ENCODE measurements around the gene CYP11A1.

The CYP11A1 gene

GRCh38 chr15:74293021-74293810 lies 74.2 kb downstream of the CYP11A1 start:
- H2AFZ ChIP-seq (ENCODE audit: low read depth, low read length) = no peak overlapping the region
- H3K4me3 ChIP-seq (ENCODE audit: low read length) = no peak overlapping the region
- no peaks in the 10 kb centered on the region for H3K4me1 ChIP-seq (ENCODE audit: insufficient read depth, low read length)
- H3K9me3 ChIP-seq (ENCODE audit: low read length) = no peaks in the 10 kb centered on the region
- H3K27me3 ChIP-seq (ENCODE audit: insufficient read depth, low read length) = peaks cover 3% of the 10 kb centered on the region
- H3K36me3 ChIP-seq (ENCODE audit: insufficient read depth, low read length) = no peaks in the 10 kb centered on the region

DNA sequence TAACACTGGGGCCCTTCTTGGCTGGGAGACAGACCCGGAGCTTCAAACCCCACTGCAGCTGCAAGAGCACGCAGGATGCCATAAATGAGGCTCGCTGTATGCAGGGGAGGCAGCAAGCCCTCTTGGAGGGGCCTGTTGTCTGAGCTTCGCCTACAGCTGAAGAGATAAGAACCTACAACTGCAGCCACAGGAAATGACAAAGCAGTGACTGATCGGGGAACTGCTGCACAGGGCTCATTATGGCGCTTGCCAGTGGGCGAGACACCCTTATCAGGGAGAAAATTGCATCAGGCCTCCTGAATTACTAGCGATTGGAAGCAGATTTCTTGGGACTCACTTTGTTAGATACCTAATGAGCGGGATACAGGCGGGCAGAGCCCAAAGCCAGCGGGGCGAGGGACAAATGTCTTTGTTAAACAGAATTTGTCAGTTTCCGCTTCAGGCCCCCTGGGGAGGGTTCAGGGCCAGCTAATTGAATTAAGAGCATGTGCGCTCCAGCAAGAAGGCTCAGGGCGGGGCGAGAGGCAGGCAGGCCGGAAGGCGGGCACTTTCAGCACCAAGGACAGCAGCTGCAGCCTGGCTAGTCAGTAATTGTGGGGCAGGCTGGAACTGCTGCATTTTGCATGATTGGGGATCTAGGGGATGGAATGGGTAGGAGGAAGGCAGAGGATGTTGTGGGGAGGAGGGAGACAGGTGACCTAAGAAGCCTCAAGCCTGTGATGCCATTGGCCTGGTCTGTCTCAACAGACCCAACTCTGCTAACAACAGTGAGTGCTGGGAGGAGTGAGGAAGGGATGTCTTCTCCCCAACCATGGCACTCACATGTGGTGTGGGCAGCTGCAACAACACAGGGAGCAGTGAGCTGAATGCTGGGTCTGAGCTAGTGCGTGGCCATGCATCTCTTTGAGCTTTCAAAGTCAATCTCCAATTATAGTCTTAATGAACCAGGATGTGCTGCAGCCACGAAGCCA lies 76.1 kb downstream of the CYP11A1 start:
- no peak overlapping the region for H3K4me3 ChIP-seq (ENCODE audit: low read length)
- H3K4me1 ChIP-seq (ENCODE audit: insufficient read depth, low read length) = no peaks in the 10 kb centered on the region
- no peaks in the 10 kb centered on the region for H3K9me3 ChIP-seq (ENCODE audit: low read length)
- no peak overlapping the region for H2AFZ ChIP-seq (ENCODE audit: low read depth, low read length)
- no peaks in the 10 kb centered on the region for H3K36me3 ChIP-seq (ENCODE audit: insufficient read depth, low read length)
- H3K27me3 ChIP-seq (ENCODE audit: insufficient read depth, low read length) = peaks cover 3% of the 10 kb centered on the region

DNA sequence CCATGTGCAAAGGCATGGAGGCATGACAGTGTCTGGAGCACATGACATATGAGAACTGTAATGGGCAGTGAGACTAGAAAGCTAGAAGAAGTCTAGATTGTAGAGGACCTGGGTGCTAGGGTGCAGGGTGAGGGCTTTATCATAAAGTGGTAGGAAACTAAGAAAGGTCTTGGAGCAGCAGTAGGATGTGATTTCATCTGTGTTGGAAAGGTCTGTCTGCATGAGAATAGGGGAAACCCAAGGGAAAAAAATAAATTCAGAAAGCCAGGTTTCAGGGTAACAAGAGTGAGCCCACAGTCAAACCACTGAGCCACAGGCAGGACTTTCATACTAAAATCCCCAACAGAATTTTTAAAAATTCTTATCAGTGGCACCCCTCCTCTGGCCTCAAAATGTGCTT lies 76.8 kb downstream of the CYP11A1 start:
- peaks cover under 1% of the 10 kb centered on the region for H3K27me3 ChIP-seq (ENCODE audit: insufficient read depth, low read length)

DNA sequence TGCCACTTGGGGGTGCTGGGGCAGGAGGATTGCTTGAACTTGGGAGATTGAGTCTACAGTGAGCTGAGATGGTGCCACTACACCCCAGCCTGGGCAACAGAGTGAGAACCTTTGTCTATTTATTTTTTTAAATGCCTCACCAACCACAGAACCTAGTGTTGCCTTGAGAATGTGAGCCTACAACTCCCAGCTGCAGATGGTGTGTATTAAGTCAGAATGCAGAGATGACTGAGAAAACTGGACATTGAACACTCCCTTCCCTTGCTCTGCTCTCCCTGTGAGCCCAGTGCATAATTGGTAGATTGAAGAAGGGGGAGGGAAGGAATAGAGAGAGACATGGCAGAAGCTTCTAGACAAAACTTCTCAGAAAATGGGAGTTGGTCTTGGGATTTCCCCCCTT lies 77.8 kb downstream of the CYP11A1 start:
- Histone ChIP-seq H3K4me1 (ENCODE audit: insufficient read depth, low read length) (no peaks in the 10 kb centered on the region), H3K27me3 (ENCODE audit: insufficient read depth, low read length) (no peaks in the 10 kb centered on the region), H3K9me3 (ENCODE audit: low read length) (no peaks in the 10 kb centered on the region), H3K36me3 (ENCODE audit: insufficient read depth, low read length) (no peaks in the 10 kb centered on the region), H3K4me3 (ENCODE audit: low read length) (no peak overlapping the region), H2AFZ (ENCODE audit: low read depth, low read length) (no peak overlapping the region)

More for the DNA sequence above, 76.8 kb downstream of the CYP11A1 start:
- H3K36me3 ChIP-seq (ENCODE audit: insufficient read depth, low read length) = no peaks in the 10 kb centered on the region
- no peak overlapping the region for H2AFZ ChIP-seq (ENCODE audit: low read depth, low read length)
- no peaks in the 10 kb centered on the region for H3K9me3 ChIP-seq (ENCODE audit: low read length)
- H3K4me3 ChIP-seq (ENCODE audit: low read length) = no peak overlapping the region
- H3K4me1 ChIP-seq (ENCODE audit: insufficient read depth, low read length) = no peaks in the 10 kb centered on the region

Data from neuron (in vitro differentiated cells).